Left kidney (tissue), 2 donors: ENCODE results near the gene PPP2R1A. TPM values are rescaled to one million over a fixed set of nuclear protein-coding genes. Genes with fewer than 3 reads are reported as not detected.
"Not testable (repeated sequence)": the region's sequence is repeated elsewhere in the genome, so short reads cannot be mapped to it uniquely, and the experiment has no call there.

Experiments
- DNase-seq: peaks from one replicate; pipeline ENCODE4 v3.0.0-alpha.2; 2013
- polyA plus RNA-seq: library from polyadenylated mRNA; unstranded; fragments of 120-200 nt; gene quantifications from one replicate; pipeline ENCODE4 v1.2.1, GENCODE V29; 2013; ENCODE audit not compliant: insufficient read length

The PPP2R1A gene
- polyA plus RNA-seq, 1 donor, result 396 TPM

- no peak for DNase-seq
These were observed 8.8 kb downstream of the PPP2R1A start for GRCh38 chr19:52198678-52199077.

GRCh38 chr19:52200044-52200443 lies 10.2 kb downstream of the PPP2R1A start:
- no peak for DNase-seq

GRCh38 chr19:52200755-52201391 lies 11.0 kb downstream of the PPP2R1A start:
- not testable (repeated sequence) for DNase-seq

GRCh38 chr19:52206481-52206880 lies 16.6 kb downstream of the PPP2R1A start:
- no peak for DNase-seq

DNA sequence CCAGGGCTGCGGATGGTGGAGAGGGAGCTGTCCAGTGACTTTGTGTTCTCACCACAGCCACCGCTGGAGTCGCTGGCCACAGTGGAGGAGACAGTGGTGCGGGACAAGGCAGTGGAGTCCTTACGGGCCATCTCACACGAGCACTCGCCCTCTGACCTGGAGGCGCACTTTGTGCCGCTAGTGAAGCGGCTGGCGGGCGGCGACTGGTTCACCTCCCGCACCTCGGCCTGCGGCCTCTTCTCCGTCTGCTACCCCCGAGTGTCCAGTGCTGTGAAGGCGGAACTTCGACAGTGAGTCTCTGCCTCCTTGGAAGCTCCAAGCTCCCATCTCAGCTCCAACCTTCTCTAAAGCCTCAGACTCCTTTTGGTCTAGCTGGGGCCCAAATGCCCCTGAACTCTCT lies 21.4 kb downstream of the PPP2R1A start:
- no peak for DNase-seq

DNA sequence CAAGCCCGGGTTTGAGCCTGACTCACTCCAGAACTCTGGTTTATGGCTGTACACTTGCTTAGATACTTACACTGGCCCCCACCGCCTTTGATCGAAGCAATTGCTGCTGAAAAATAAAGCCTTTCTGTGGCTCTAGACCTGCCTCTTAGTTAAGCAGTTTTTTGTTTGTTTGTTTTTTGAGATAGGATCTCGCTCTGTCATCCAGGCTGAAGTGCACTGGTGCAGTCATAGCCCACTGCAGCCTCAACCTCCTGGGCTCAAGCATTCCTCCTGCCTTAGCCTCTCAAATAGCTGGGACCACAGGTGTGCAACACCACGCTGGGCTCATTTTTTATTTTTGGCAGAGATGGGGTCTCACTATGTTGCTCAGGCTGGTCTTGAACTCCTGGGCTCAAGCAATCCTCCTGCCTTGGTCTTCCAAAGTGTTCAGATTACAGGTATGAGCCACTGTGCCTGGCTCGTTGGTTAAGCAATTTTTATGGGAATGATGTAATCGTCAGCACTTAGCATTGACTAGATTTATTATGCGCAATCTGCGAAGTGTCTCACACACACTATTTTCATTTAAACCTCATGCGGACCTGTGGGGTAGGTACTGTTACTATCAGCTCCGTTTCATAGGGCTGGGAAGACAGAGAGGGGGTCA lies 22.2 kb downstream of the PPP2R1A start:
- DNase-seq, result no peak

DNA sequence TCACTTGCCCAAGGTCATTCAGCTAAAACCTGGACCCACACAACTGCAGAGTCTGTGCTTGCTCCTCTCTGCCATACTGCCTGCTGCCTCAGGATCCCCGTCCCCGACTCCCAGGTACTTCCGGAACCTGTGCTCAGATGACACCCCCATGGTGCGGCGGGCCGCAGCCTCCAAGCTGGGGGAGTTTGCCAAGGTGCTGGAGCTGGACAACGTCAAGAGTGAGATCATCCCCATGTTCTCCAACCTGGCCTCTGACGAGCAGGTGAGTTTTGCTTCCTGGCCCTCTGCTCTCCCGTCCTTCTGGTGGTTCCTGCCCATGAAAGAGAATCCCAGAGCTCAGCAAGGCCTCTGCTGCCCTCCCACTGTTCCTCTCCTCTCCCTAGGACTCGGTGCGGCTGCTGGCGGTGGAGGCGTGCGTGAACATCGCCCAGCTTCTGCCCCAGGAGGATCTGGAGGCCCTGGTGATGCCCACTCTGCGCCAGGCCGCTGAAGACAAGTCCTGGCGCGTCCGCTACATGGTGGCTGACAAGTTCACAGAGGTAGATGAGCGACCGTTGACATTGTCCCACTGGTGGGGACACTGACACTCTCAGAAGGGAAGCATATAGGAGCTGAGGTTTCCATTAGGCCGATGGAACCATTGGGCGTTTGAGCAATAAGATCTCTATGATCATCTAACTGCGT lies 22.9 kb downstream of the PPP2R1A start:
- DNase-seq, result no peak

DNA sequence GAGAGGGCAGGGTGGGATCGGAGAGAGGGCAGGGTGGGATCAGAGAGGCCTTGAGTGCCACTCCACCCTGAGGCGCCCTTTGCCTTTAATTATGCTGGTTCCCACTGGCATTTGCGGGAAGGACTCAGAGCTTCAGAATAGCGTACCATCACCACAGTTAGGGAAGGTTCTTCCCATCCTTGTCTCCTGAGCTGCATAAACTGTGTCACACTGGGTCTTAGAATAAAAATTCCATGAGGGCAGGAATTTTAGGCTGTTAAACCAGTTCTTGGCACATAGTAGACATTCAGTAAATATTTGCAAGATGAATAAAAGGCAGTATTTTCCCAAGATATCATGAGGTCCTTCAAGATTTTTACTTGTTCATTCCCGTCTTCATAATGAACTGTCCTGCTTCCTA lies 24.4 kb downstream of the PPP2R1A start:
- no peak for DNase-seq

- DNase-seq, result no peak
These were observed 26.5 kb downstream of the PPP2R1A start for GRCh38 chr19:52216401-52216800.

DNA sequence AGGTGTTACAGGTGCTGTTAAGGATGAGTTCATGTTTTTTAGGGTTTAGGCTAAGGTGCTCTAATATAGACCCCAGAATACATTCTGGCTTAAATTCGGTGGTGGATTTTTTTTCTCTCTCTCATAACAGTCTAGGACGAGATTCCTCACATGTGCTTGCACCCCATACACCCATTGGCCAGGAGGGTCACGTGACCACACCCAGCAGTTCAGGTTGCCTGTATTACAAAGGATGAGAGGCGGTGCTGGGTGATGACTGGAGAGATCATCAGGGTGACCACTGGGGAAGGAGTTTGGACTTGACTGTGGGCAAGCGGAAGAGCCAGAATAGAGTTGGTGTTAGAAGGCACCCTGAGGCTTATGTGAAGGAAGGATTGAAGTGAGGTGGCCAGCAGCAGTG lies 27.7 kb downstream of the PPP2R1A start:
- DNase-seq, result no peak

- no peak for DNase-seq
These were observed 29.8 kb downstream of the PPP2R1A start for GRCh38 chr19:52219611-52220010.

- no peak for DNase-seq
These were observed 31.2 kb downstream of the PPP2R1A start for GRCh38 chr19:52221031-52221430.

GRCh38 chr19:52221831-52222375 lies 32.1 kb downstream of the PPP2R1A start:
- DNase-seq, result no peak

GRCh38 chr19:52224211-52224610 lies 34.4 kb downstream of the PPP2R1A start:
- DNase-seq, result no peak

GRCh38 chr19:52226652-52227051 lies 36.8 kb downstream of the PPP2R1A start:
- DNase-seq, result no peak

DNA sequence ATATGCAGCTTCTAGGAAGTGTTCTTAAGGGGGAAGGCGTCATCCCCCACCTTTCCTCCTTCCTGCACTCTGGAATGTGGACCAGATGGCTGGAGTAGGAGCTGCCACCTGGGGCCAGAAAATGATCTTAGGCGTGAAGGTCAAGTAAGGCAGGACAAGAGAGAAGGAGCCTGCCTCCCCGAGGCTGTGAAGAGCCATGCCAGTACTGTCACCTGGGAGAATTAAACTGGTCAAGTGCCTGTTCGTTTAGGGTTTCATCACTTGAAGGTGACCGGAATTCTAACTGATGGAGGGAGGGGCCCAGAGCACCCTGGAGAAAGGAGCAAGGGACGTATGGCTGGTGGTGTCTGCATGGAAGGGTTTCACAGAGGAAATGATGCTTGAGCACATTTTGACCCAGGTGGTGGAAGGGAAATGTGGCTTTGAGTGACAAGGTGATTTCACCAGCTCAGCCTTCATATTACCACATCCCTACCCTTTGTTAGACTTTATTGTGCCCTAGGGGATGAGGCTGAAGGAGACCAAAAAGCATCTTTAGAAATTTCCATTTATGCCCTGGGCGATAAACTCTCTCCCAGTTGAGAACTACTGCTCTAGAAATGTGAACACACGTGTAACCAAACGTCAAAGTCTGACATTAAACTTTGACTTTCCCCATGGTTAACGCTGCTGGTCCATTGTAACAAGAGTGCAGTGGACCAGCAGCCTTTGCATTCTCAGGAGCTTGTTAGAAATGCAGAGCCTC lies 37.5 kb downstream of the PPP2R1A start:
- DNase-seq, result no peak

DNA sequence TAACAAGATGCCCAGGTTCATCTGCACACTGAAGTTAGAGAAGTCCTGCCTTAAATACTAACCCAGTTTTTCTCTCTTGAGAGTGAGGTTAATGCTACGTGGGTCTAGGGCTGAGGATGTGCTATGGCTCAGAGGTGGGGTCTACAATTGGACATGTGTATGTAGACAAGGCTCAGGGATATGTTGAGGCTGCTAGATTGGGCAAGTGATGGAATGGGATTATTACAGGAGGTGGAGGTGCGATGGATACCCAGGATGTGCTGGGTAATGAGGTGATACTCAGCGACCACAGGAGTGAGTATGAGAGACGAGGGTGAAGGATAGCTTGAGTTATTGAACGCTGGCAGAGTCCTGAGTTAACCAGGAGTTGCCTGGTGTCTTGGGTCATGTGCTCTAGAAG lies 38.1 kb downstream of the PPP2R1A start:
- DNase-seq, result no peak

- DNase-seq, result no peak
These were observed 39.7 kb downstream of the PPP2R1A start for GRCh38 chr19:52229524-52229923.

DNA sequence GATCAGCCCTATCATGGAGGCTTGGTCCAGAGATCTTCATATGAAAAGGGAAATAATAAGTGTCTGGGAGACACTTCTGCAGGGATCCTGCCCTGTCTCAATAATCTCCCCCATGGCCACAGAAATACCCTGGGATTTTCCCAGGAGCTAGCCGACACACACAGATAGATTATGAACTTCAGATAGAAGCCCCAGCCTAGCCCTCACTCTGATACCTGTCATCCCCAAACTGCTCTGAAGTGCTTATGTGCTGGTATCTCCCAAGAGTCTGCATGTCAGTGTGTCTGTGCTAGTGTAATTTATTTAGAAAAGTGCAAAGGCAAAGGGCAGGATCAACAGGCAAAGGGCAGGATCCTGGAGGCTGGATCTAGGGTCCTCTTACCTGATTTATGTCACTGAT lies 40.8 kb downstream of the PPP2R1A start:
- no peak for DNase-seq

- DNase-seq, result no peak
These were observed 41.5 kb downstream of the PPP2R1A start for GRCh38 chr19:52231154-52231910.

- DNase-seq, result no peak
These were observed 44.6 kb downstream of the PPP2R1A start for GRCh38 chr19:52234406-52234805.

- DNase-seq, result no peak
These were observed 47.3 kb downstream of the PPP2R1A start for GRCh38 chr19:52237197-52237596.
